Islet of Langerhans (tissue), 1 donor: Measurements from ENCODE around the gene ASZ1.
A peak's percentile ranks its signal among the peaks of the same experiment; 100 is the strongest.
"Not testable (repeated sequence)": the region's sequence is repeated elsewhere in the genome, so short reads cannot be mapped to it uniquely, and the experiment has no call there.

Experiments used
- FAIRE-seq: peaks from one replicate; lab custom pipeline; 2011; peaks lifted over from hg19 to GRCh38; lab: Jason Lieb, UNC

The ASZ1 gene, protein sequence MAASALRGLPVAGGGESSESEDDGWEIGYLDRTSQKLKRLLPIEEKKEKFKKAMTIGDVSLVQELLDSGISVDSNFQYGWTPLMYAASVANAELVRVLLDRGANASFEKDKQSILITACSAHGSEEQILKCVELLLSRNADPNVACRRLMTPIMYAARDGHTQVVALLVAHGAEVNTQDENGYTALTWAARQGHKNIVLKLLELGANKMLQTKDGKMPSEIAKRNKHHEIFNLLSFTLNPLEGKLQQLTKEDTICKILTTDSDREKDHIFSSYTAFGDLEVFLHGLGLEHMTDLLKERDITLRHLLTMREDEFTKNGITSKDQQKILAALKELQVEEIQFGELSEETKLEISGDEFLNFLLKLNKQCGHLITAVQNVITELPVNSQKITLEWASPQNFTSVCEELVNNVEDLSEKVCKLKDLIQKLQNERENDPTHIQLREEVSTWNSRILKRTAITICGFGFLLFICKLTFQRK

GRCh38 chr7:117427258-117427701 is at the start of gene ASZ1:
Gene ASZ1, minus strand, starts transcription at chr7:117427493. Its CDS starts 33 bp downstream, at chr7:117427460.
- FAIRE-seq, result no peak

DNA sequence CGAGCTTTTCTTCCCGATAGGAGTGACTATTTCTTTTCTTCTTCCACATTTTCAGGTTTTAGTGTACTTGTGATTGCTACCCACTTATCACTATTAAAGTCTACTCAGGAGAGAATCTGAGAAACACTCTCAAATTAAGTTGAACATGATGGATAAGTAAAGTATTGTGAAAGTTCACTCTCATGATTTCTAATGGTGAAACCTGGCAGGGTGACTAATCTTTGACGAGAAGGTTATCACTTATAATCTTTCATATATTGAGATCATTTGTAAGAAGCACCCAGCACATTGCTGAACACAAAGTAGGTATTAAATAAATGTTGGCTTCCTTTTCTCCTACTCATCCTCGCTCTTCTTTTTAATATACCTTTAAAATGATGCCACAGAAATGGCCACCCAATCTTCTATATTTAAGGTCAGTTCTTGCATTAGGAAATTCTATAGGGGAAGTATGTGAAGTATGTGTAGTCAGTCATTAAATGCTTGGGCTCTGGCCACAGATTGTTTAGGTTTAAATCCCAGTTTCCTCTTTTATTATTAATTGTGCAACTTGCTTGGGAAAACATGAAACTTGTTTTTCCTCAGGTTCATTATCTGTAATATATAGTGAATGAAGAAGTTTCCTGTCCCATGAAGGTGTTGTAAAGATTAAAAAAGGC is 49.4 kb upstream of the ASZ1 start:
- no peak for FAIRE-seq

GRCh38 chr7:117472335-117472734 is 45.0 kb upstream of the ASZ1 start:
- FAIRE-seq, result no peak

DNA sequence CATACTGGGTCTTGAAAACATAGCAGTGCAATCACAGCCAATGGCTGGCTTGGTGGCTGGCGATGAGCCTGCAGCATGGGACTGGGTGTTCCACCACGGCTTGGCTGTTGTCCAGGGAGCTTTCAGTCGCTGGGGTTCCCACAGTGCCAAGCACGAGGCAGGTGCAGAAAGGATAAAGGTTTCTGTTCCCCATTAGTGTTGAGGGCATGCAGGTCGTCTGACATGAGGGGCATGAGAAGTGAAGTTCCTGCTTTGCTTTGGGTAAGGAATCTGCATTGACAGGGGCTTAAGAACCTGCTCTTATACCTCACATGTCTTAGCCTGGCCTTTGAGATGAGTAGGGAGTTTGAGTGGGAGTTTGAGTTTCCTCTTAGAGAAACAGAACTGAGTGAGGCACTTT is 43.5 kb upstream of the ASZ1 start:
- no peak for FAIRE-seq

DNA sequence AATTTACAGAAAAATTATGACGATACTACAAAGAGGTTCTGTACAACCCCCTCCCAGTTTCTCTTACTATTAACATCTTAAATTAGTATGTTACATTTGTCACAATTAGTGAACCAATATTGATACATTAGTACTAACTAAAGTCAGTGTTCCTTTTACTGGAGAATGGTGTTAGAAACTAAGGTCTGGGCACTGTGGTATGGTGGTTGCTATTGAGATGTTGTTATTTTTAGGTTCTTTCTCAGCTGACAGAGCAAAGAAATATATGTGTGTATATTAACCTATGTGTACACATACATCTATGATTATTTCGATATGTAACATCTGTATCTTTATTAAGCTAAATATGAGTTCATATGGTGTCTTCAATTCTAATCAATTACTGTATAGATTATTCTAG is 40.9 kb upstream of the ASZ1 start:
- FAIRE-seq, result no peak

DNA sequence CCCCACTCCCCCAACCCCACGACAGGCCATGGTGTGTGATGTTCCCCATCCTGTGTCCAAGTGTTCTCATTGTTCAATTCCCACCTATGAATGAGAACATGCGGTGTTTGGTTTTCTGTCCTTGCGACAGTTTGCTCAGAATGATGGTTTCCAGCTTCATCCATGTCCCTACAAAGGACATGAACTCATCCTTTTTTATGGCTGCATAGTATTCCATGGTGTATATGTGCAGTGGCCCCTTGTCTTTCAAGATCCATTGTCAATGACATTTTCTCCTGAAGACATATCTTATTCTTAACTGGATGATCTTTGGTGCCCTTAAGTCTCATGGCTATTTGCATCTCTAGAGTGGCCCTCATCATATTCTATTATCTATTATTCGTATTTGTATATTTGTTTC is 33.5 kb upstream of the ASZ1 start:
- FAIRE-seq, result not testable (repeated sequence)

DNA sequence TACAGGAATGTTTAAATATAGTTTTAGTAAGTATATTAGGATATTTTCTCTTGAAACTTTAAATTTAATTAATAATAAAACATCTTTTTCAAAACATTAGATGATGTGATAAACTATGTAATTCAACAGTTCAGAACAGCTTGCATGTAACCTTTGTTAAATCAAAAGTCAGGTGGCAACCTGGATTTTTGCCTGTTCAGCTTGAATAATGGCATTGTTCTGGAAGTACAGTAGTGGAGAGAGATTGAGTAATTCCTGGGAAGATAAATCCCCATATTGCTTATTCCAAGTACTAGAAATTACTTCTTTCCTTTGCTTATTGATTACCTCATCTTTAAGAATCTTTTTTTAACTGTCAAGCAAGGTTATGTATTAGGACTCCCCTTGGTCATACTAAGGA is 32.4 kb upstream of the ASZ1 start:
- FAIRE-seq, result no peak

GRCh38 chr7:117458977-117459583 is 31.8 kb upstream of the ASZ1 start:
- peak; percentile 97 for FAIRE-seq

DNA sequence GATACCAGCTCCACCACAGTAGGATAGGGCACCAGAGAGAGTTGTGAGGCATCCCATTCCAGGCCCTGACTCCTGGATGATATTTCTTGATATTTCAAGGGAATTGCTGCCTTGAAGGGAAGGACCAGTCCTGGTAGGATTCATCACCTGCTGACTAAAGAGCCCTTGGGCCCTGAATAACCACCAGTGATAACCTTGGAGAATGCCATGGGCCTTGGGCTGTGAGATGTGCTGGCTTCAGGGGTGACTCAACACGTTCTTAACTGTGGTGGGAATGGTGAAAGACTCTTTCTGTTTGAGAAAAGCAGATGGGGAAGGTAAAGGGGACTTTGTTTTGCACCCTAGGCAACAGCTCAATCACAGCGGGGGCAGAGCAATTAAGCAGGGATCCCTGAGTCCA is 21.4 kb upstream of the ASZ1 start:
- no peak for FAIRE-seq

DNA sequence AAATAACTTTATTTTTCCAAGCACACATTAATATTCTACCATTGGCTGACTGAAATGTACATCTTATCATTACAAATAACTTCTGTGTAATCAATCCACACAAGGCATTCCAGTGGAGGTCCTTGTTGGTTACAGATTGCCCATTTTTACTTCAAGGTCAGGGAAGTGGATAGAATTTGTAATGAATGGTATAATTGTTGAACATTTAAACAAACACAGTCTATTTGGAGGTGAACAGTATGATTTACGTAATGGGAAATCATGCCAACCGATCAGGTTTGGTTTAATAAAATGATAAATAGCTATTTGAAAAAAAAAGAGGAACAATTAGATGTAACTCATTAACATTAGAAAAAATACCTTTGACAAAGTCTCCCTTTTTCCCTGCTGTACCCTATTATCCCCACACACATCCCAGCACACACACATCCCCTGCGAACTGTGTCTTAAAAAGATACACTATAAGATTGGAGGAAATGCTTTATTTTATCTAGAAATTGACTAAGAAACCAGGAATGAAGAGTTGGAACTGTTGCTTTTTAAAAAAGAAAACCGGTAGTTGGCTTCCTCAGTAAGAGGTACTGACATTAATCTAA is 19.0 kb upstream of the ASZ1 start:
- no peak for FAIRE-seq

GRCh38 chr7:117445206-117445605 is 17.9 kb upstream of the ASZ1 start:
- FAIRE-seq, result no peak

DNA sequence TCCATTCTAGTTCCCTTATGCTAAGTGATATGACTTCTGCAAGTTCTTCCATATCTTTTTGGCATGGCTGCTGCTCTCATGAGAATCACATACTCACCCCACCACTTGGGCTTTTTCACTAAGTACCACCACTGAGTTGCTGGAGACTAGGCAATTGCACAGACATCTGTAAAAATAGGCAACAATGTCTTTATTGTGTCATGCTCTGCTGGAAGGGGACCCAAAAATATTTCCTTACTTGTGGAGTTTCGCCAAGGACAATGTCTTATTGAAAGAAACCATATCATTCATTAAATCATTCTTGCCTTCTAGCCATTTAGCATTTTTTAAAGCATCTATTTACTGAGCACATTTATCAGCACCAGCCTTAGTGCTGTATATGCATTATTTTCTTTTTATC is 17.4 kb upstream of the ASZ1 start:
- no peak for FAIRE-seq

- peak; percentile 90 for FAIRE-seq
Measured at GRCh38 chr7:117435475-117436043, 8.3 kb upstream of the ASZ1 start.

- FAIRE-seq, result no peak
Measured at GRCh38 chr7:117424090-117424829, 3.0 kb downstream of the ASZ1 start.

DNA sequence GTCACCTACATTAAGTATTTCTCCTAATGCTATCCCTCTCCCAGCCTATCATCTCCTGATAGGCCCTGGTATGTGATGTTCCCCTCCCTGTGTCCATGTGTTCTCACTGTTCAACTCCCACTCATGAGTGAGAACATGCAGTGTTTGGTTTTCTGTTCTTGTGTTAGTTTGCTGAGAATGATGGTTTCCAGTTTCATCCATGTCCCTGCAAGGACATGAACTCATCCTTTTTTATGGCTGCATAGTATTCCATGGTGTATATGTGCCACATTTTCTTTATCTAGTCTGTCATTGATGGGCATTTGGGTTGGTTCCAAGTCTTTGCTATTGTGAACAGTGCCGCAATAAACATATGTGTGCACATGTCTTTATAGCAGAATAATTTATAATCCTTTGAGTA is 12.7 kb downstream of the ASZ1 start:
- not testable (repeated sequence) for FAIRE-seq

- FAIRE-seq, result no peak
Measured at GRCh38 chr7:117412946-117413559, 14.2 kb downstream of the ASZ1 start.

GRCh38 chr7:117412390-117412789 is 14.9 kb downstream of the ASZ1 start:
- no peak for FAIRE-seq

DNA sequence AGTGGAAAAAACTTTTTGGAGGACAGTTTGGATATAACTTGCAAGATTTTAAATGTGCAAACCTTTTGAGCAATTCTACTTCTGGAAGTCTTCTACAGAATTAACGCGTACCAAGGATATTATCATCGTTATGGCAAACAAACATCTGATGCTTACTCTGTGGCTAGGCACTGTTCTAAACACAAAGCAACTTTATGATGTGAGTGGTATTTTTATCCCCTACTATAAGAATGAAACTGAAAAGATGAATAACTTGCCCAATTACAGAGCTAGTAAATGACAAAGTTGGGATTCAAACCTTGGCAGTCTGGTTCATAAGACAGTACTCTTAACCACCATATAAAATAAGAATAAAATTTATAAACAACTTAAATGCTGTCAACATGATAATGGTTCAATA is 15.8 kb downstream of the ASZ1 start:
- no peak for FAIRE-seq

DNA sequence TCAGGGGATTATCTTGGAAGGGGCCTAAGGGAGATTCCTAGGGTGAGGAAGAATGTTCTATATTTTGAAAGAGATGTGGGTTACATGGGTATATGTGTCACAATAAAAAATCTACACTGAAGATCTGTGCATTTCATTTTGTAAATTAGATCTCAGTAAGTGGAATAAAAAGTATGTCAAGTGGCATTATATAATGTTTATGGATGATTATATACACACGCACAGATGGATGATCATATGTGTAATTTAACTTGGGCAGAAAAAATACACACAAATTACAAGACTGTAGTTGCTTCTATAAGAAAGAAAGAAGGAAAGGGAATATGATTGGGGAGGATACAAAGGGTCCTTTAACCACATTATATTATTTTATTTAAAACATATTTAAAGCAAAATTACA is 18.5 kb downstream of the ASZ1 start:
- no peak for FAIRE-seq

DNA sequence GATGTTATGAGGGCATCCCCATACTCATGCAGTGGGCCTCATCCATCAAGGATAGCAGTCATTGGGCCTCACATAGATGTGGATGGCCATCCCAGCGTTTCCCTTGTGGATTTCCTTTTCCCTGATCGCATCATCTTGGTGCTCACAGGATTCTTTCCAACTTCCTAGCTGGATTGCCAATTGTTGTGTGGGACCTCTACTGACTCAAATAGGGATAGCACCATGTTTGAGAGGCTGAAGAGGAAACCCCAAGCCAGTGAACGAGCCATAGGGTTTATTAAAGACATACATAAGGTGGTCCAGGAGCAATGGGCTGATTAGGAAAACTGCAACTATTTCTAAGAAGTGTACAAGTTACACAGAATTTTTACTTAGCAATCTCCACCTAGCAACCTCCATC is 21.8 kb downstream of the ASZ1 start:
- no peak for FAIRE-seq

DNA sequence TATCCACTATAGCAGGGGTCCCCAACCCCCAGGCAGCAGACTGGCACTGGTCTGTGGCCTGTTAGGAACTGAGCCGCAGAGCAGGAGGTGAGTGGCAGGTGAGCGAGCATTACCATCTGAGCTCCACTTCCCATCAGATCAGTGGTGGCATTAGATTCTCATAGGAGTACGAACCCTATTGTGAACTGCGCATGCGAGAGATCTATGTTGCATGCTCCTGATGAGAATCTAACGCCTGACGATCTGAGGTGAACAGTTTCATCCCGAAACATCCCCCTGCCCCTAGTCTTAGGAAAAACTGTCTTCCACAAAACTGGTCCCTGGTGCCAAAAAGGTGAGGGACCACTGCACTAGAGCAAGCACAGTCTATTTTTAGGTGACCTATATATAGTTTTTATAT is 23.6 kb downstream of the ASZ1 start:
- FAIRE-seq, result no peak
